ENCODE results near the gene LRBA.

GRCh38 chr4:150461957-150462356 is 553.1 kb downstream of the LRBA start:
- TF ChIP-seq CTCF (IDR thresholded peaks at IDR 0.05), result no peak
- no peak for TF ChIP-seq POLR2A (IDR thresholded peaks at IDR 0.05)
- no peak for TF ChIP-seq POLR2AphosphoS5 (IDR thresholded peaks at IDR 0.05)

Measured in breast epithelium (tissue), 3 donors.